HG03025 (cell line): ENCODE results near the gene GPRASP1.
"Not testable (repeated sequence)": the region's sequence is repeated elsewhere in the genome, so short reads cannot be mapped to it uniquely, and the experiment has no call there.

Source experiments
- ATAC-seq: cut with Tn5 transposase; IDR thresholded peaks from one replicate; pipeline ENCODE4 v1.9.1; 2021; ENCODE audit warnings: mild to moderate bottlenecking, moderate library complexity; ENCODE audit not compliant: unreplicated experiment, low FRiP score

GPRASP1 gene

GRCh38 chrX:102651242-102652011, at the start of gene GPRASP1:
GPRASP1 (plus strand) TSS chrX:102651483; CDS start chrX:102653914, 2,431 bp downstream.
- no peak for ATAC-seq

- no peak for ATAC-seq
Measured at GRCh38 chrX:102604327-102604726, 47.0 kb upstream of the GPRASP1 start.

GRCh38 chrX:102606115-102606514, 45.2 kb upstream of the GPRASP1 start:
- no peak for ATAC-seq

- no peak for ATAC-seq
Measured at GRCh38 chrX:102610905-102611304, 40.4 kb upstream of the GPRASP1 start.

GRCh38 chrX:102624105-102624504, 27.2 kb upstream of the GPRASP1 start:
- ATAC-seq, result no peak

GRCh38 chrX:102627640-102628039, 23.6 kb upstream of the GPRASP1 start:
- ATAC-seq, result no peak

GRCh38 chrX:102637561-102637960, 13.7 kb upstream of the GPRASP1 start:
- no peak for ATAC-seq

- no peak for ATAC-seq
Measured at GRCh38 chrX:102650903-102651241, 411 bp upstream of the GPRASP1 start.

GRCh38 chrX:102652031-102652688, 877 bp downstream of the GPRASP1 start:
- no peak for ATAC-seq

GRCh38 chrX:102654696-102655095, 3.4 kb downstream of the GPRASP1 start:
- ATAC-seq, result no peak

- ATAC-seq, result no peak
Measured at GRCh38 chrX:102658556-102658955, 7.3 kb downstream of the GPRASP1 start.

GRCh38 chrX:102659790-102660757, 8.8 kb downstream of the GPRASP1 start:
- peak; percentile 96 for ATAC-seq

- ATAC-seq, result not testable (repeated sequence)
Measured at GRCh38 chrX:102663820-102664219, 12.5 kb downstream of the GPRASP1 start.

- not testable (repeated sequence) for ATAC-seq
Measured at GRCh38 chrX:102667034-102667433, 15.8 kb downstream of the GPRASP1 start.

GRCh38 chrX:102669526-102669925, 18.2 kb downstream of the GPRASP1 start:
- no peak for ATAC-seq

- no peak for ATAC-seq
Measured at GRCh38 chrX:102672856-102673255, 21.6 kb downstream of the GPRASP1 start.

GRCh38 chrX:102677479-102677878, 26.2 kb downstream of the GPRASP1 start:
- ATAC-seq, result not testable (repeated sequence)

GRCh38 chrX:102684772-102685520, 33.7 kb downstream of the GPRASP1 start:
- no peak for ATAC-seq

- ATAC-seq, result no peak
Measured at GRCh38 chrX:102694749-102695148, 43.5 kb downstream of the GPRASP1 start.

- ATAC-seq, result no peak
Measured at GRCh38 chrX:102696306-102696705, 45.0 kb downstream of the GPRASP1 start.
